NCI-H1694 (cell line): Measurements from ENCODE around the gene CSNK1G2.

Experiments
- DNase-seq: peaks from one replicate; lab custom pipeline; 2025; lab: John Stamatoyannopoulos, UW

Gene CSNK1G2

GRCh38 chr19:2018752-2019151 lies 77.8 kb downstream of the CSNK1G2 start:
- DNase-seq = no peak

DNA sequence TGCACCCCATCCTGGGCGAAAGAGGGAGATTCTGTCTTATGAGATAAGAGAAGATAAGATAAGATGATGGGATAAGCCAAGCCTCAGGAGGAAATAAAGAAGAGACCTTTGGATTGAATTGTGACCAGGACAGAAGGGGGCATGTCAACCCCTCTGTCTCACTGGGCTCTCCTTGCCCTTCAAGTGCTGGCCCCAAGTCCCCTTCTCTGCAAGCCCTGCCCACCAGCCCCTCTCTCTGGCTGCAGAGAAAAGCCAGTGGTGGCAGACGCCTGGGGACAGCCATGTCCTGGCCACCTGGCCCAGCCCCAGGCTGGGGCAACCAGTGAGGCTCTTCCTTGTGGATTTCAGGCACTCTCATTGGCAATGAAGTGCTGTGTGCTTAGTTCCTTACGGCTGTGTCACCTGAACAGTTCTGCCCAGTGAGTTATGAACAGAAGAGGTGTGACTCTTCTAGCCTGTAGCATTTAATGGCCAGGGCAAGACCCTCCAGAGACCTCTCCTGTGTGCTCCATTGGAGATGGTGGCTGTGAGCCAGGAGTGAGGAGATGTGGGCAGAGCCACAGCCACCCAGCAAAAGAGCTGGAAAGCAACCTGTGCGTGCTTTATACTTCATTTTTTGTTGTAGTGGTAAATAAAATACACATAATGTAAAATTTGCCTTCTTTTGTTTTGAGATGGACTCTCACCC lies 80.6 kb downstream of the CSNK1G2 start:
- DNase-seq = no peak

- DNase-seq = no peak
These were observed 81.3 kb downstream of the CSNK1G2 start for GRCh38 chr19:2022289-2022688.

GRCh38 chr19:2026770-2027169 lies 85.8 kb downstream of the CSNK1G2 start:
- no peak for DNase-seq

DNA sequence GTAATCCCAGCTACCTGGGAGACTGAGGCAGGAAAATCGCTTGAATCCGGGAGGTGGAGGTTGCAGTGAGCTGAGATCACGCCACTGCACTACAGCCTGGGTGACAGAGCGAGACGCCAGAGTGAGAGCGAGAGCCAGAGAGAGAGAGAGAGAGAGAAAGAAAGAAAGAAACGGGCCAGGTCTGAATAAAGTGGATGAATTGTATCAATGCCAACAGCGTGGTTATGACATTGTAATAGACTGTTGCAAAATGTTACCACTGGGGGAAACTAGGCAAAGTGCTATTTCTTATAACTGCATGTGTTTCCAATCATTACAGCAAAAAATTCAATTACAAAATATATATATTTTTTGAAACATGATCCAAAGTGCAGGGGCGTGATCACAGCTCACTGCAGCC lies 86.4 kb downstream of the CSNK1G2 start:
- no peak for DNase-seq
